GM23338 (cell line): ENCODE results near the gene CCDC85B. TPM values are rescaled to one million over a fixed set of nuclear protein-coding genes. Genes with fewer than 3 reads are reported as not detected.

ENCODE experiments used
- ATAC-seq: fragments of 200-7000 bp; cut with Tn5 transposase; 3 replicates; pipeline ENCODE4 v1.9.1; 2020
- DNase-seq: peaks from one replicate; pipeline ENCODE4 v3.0.0-alpha.2; 2015; ENCODE audit warnings: low spot score
- H2AFZ ChIP-seq: fragments of 200-600 bp; sonication (generic); 2 replicates; pipeline ENCODE4 v1.8.0; 2016; ENCODE audit warnings: antibody characterized with exemption, mild to moderate bottlenecking, moderate library complexity
- H3F3A ChIP-seq: fragments of 200-600 bp; sonication (generic); replicated peaks from 2 replicates; pipeline ENCODE4 v1.8.0; 2017; ENCODE audit warnings: antibody characterized with exemption, mixed run types, low read depth
- H3K27ac ChIP-seq: fragments of 200-600 bp; sonication (generic); 2 replicates; pipeline ENCODE4 v1.6.1; 2016; ENCODE audit warnings: low read depth
- H3K27me3 ChIP-seq: fragments of 200-600 bp; sonication (generic); 2 replicates; pipeline ENCODE4 v1.8.0; 2016; ENCODE audit warnings: mild to moderate bottlenecking, mixed run types, moderate library complexity; ENCODE audit not compliant: insufficient read depth
- H3K36me3 ChIP-seq: fragments of 200-600 bp; sonication (generic); 2 replicates; pipeline ENCODE4 v1.8.0; 2016; ENCODE audit warnings: mild to moderate bottlenecking; ENCODE audit not compliant: insufficient read depth
- H3K4me1 ChIP-seq: fragments of 200-600 bp; sonication (generic); 2 replicates; pipeline ENCODE4 v1.8.0; 2016; ENCODE audit warnings: mild to moderate bottlenecking, moderate library complexity; ENCODE audit not compliant: insufficient read depth
- H3K4me2 ChIP-seq: fragments of 200-600 bp; sonication (generic); 2 replicates; pipeline ENCODE4 v1.7.1; 2017; ENCODE audit warnings: mixed run types
- H3K4me3 ChIP-seq: fragments of 200-600 bp; sonication (generic); 2 replicates; pipeline ENCODE4 v1.6.1; 2016; ENCODE audit warnings: mixed run types
- H3K79me2 ChIP-seq: fragments of 200-600 bp; sonication (generic); replicated peaks from 2 replicates; pipeline ENCODE4 v1.8.0; 2017; ENCODE audit warnings: mild to moderate bottlenecking; ENCODE audit not compliant: insufficient read depth
- H3K9me2 ChIP-seq: fragments of 200-600 bp; sonication (generic); 2 replicates; pipeline ENCODE4 v1.8.0; 2017; ENCODE audit not compliant: insufficient read depth
- H4K20me1 ChIP-seq: fragments of 200-600 bp; sonication (generic); replicated peaks from 2 replicates; pipeline ENCODE4 v1.8.0; 2017; ENCODE audit warnings: mild to moderate bottlenecking; ENCODE audit not compliant: insufficient read depth
- H3K27ac Mint-ChIP-seq: 2 replicates; pipeline ENCODE4 v1.8.0; 2020; ENCODE audit warnings: inconsistent platforms, mild to moderate bottlenecking, moderate library complexity, mixed read lengths
- H3K27me3 Mint-ChIP-seq: 3 replicates; pipeline ENCODE4 v1.8.0; 2022; ENCODE audit warnings: low read depth, mild to moderate bottlenecking, moderate library complexity, mixed read lengths, inconsistent platforms; ENCODE audit not compliant: insufficient read depth, poor library complexity
- H3K36me3 Mint-ChIP-seq: 3 replicates; pipeline ENCODE4 v1.8.0; 2021; ENCODE audit warnings: low read depth, mild to moderate bottlenecking, inconsistent platforms, moderate library complexity, mixed read lengths
- H3K4me1 Mint-ChIP-seq: 3 replicates; pipeline ENCODE4 v1.8.0; 2020; ENCODE audit warnings: mild to moderate bottlenecking, inconsistent platforms, mixed read lengths
- H3K4me3 Mint-ChIP-seq: 3 replicates; pipeline ENCODE4 v1.8.0; 2021; ENCODE audit warnings: moderate library complexity, mild to moderate bottlenecking, inconsistent platforms, mixed read lengths
- H3K9me3 Mint-ChIP-seq: 3 replicates; pipeline ENCODE4 v1.8.0; 2020; ENCODE audit warnings: moderate library complexity, mild to moderate bottlenecking, inconsistent platforms, mixed read lengths
- EZH2 ChIP-seq: fragments of 200-600 bp; sonication (generic); IDR thresholded peaks from one replicate; pipeline ENCODE4 v1.8.0; 2017; ENCODE audit warnings: antibody characterized with exemption, mild to moderate bottlenecking, low read depth; ENCODE audit not compliant: unreplicated experiment
- EZH2phosphoT487 ChIP-seq: fragments of 200-600 bp; sonication (generic); IDR thresholded peaks from one replicate; pipeline ENCODE4 v1.8.1; 2018; ENCODE audit warnings: antibody characterized with exemption; ENCODE audit not compliant: unreplicated experiment
- POLR2AphosphoS5 ChIP-seq: IDR thresholded peaks from 2 replicates; pipeline ENCODE4 v1.6.1; 2016; ENCODE audit warnings: antibody characterized with exemption, low read depth
- ZNF114 ChIP-seq: fragments of 250-450 bp; sonication (Bioruptor Pico); IDR thresholded peaks from 2 replicates; pipeline ENCODE4 v1.5.0; 2020; ENCODE audit warnings: mild to moderate bottlenecking, moderate library complexity
- ZNF462 ChIP-seq: fragments of 250-450 bp; sonication (Bioruptor Pico); IDR thresholded peaks from 2 replicates; pipeline ENCODE4 v1.5.0; 2020; ENCODE audit warnings: mild to moderate bottlenecking, moderate library complexity
- polyA plus RNA-seq: library from polyadenylated mRNA; unstranded; fragments of >200 nt; fragmentation: Nextera tagmentation; extraction: Ambion mirVana; gene quantifications from 2 replicates; pipeline ENCODE4 v1.2.1, GENCODE V29; 2016
- total RNA-seq: library from RNA; depleted of rRNA; stranded (reverse); fragments of >200 nt; shearing (Covaris generic); gene quantifications from 2 replicates; pipeline ENCODE4 v1.2.3, GENCODE V29; 2014
- TF ChIP-seq, protein P1 (sequence below), 2 experiments: fragments of 200-600 bp in 1 of 2; sonication (generic) in 1 of 2; conservative IDR thresholded peaks; 2 replicates each; pipeline versions ENCODE4 v1.5.1 to v1.6.1; 2016 to 2017; ENCODE audit warnings: antibody characterized with exemption in 2 of 2, low read depth in 2 of 2, mild to moderate bottlenecking in 2 of 2, moderate library complexity in 1 of 2

Gene CCDC85B
- total and polyA plus RNA-seq, 2 experiments from 2014 or later, result 54.5 to 66.3 TPM

GRCh38 chr11:65917434-65918210 lies 27.1 kb downstream of the CCDC85B start:
- Histone ChIP-seq H3K4me3 (peak overlapping the region; percentile 98), H3K79me2 (peaks cover 7% of the 10 kb centered on the region), H3K4me2 (peak overlapping the region; percentile 92), H3K36me3 (no peaks in the 10 kb centered on the region; the same call in 1 of the 2 replicates), H4K20me1 (no peaks in the 10 kb centered on the region), H2AFZ (no peak overlapping the region), H3K27ac (no peak overlapping the region), H3K27me3 (no peaks in the 10 kb centered on the region), H3K4me1 (peaks cover 5% of the 10 kb centered on the region; the same call in 1 of the 2 replicates), H3F3A (0 out of 2 replicates have a peak, but pooled peaks cover 6% of the 10 kb centered on the region), H3K9me2 (no peaks in the 10 kb centered on the region)
- Mint-ChIP-seq H3K27me3 (peaks cover 20% of the 10 kb centered on the region), H3K4me1 (peaks cover 6% of the 10 kb centered on the region), H3K27ac (no peak overlapping the region), H3K9me3 (no peaks in the 10 kb centered on the region), H3K4me3 (peak overlapping the region; percentile 83), H3K36me3 (peaks cover 15% of the 10 kb centered on the region)
- TF ChIP-seq EZH2phosphoT487, result no peak
- no peak for TF ChIP-seq ZNF462
- TF ChIP-seq, protein P1, sequence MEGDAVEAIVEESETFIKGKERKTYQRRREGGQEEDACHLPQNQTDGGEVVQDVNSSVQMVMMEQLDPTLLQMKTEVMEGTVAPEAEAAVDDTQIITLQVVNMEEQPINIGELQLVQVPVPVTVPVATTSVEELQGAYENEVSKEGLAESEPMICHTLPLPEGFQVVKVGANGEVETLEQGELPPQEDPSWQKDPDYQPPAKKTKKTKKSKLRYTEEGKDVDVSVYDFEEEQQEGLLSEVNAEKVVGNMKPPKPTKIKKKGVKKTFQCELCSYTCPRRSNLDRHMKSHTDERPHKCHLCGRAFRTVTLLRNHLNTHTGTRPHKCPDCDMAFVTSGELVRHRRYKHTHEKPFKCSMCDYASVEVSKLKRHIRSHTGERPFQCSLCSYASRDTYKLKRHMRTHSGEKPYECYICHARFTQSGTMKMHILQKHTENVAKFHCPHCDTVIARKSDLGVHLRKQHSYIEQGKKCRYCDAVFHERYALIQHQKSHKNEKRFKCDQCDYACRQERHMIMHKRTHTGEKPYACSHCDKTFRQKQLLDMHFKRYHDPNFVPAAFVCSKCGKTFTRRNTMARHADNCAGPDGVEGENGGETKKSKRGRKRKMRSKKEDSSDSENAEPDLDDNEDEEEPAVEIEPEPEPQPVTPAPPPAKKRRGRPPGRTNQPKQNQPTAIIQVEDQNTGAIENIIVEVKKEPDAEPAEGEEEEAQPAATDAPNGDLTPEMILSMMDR (conservative IDR thresholded peaks at IDR 0.05; ENCODE audit: low read depth in 2 of 2), result no peak
- no peak for TF ChIP-seq EZH2
- no peak for TF ChIP-seq POLR2AphosphoS5
- no peak for TF ChIP-seq ZNF114 (CRISPR knock-in tag)
- ATAC-seq, result no peak
- no peak for DNase-seq
